Stimulated activated CD4-positive, alpha-beta T cell treated with anti-CD3 and anti-CD28 coated beads, Interleukin-1b, Interleukin-23, amount 100 ng/mL, for 48 hours (primary cell): Measurements from ENCODE around the gene ZMYM2.
"Not testable (repeated sequence)": the region's sequence is repeated elsewhere in the genome, so short reads cannot be mapped to it uniquely, and the experiment has no call there.

Source experiments
- DNase-seq: peaks from one replicate; pipeline ENCODE4 v3.0.0-alpha.2; 2020

ZMYM2 gene

DNA sequence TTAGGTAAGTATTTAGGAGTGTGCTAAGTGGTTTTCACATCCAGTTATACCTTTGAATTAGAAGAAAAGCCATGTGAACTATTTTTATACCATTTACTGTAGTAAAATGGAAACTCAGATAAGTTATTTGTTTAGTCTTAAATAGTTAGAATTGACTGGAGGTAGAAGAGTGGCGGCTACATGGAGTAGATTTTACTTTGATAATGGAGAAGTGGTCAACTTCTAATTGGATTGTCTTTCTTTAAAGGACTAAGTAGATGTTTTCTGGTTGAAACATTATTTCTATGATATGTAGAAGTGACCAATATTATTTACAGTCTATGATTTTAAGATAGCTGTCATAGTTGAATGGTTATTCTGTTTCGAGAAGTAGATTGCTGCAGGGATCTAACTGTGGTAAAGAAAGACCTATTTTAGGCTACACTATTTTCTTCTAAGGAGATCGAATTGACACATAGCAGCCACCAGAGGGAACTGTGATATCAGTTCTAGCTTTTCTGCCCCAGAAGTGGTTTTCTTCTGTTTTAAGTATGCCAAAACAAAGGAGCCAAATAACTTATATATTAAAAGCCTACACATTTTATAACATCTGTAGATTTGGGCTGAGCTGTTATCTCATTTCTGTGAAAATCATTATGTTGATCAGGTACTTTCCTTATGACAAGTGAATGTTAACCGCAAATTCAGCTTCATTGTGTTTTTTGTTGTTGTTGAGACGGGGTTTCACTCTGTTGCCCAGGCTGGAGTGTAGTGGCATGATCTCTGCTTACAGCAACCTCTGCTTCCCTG lies 26.1 kb downstream of the ZMYM2 start:
- DNase-seq: no peak

DNA sequence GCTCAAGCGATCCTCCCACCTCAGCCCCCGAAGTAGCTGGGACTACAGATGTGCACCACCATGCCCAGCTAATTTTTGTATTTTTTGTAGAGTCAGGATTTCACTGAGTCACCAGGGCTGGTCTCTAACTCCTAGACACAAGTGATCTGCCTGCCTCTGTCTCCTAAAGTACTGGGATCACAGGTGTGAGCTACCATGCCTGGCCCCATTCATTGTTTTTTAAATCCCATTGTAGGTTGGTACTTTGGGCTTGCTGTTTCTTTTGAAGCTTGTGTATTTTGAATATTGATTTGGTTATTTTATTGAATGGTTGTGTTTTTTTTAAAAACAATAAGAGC lies 26.7 kb downstream of the ZMYM2 start:
- DNase-seq: no peak

DNA sequence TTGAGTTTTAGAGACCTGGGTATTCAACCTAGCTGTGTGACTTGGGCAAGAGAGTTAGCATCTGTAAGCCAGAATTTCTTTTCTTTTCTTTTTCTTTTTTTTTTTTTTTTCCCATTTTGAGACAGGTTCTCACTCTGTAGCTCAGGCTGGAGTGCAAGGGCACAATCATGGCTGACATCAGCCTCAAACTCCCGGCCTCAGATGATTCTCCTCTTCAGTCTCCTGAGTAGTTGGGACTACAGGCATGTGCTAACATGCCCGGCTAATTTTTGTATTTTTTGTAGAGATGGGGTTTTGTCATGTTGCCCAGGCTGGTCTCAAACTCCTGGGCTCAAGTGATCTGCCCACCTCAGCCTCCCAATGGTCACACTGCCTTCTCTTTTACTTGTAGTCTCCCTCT lies 33.0 kb downstream of the ZMYM2 start:
- no peak for DNase-seq

DNA sequence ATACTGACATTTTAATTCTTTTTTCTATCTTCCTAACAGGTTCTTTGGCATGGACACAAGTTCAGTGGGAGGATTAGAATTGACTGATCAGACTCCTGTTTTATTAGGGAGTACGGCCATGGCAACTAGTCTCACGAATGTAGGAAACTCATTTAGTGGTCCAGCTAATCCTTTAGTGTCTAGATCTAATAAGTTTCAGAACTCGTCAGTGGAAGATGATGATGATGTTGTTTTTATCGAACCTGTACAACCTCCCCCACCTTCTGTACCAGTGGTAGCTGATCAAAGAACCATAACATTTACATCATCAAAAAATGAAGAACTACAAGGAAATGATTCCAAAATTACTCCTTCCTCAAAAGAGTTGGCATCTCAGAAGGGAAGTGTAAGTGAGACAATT lies 34.5 kb downstream of the ZMYM2 start:
- DNase-seq: no peak

DNA sequence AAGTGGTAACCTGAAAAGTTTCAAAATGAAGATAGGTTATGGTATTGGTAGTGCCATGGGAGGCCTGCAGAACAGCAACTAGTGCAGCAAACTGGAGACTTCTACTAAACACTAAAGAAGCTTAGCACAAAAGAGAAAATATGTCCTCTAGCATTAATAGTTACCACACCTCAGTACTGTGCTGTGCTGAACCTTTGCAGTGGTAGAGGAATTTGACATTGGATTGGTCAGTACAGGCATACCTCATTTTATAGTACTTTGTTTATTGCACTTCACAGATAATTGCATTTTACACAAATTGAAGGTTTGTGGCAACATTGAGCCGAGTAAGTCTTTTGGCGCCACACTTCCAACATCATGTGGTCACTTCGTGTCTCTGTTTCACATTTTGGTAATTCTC lies 40.4 kb downstream of the ZMYM2 start:
- DNase-seq: no peak

DNA sequence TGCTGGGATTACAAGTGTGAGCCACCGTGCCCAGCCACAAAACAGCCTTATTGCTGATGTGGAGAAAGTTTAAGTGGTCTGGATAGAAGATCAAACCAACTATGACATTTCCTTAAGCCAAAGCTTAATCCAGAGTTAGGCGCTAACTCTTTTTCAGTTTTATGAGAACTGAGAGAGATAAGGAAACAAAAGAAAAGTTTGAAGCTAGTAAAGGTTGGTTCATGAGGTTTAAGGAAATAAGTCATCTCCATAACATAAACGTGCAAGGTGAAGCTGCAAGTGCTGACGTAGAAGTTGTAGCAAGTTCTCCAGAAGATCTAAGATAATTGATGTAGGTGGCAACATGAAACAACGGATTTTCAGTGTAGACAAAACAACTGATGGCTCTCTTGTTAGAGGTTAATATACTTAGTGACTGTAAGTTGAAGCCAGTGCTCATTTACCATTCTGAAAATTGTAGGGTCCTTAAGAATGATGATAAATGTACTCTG lies 41.6 kb downstream of the ZMYM2 start:
- no peak for DNase-seq

DNA sequence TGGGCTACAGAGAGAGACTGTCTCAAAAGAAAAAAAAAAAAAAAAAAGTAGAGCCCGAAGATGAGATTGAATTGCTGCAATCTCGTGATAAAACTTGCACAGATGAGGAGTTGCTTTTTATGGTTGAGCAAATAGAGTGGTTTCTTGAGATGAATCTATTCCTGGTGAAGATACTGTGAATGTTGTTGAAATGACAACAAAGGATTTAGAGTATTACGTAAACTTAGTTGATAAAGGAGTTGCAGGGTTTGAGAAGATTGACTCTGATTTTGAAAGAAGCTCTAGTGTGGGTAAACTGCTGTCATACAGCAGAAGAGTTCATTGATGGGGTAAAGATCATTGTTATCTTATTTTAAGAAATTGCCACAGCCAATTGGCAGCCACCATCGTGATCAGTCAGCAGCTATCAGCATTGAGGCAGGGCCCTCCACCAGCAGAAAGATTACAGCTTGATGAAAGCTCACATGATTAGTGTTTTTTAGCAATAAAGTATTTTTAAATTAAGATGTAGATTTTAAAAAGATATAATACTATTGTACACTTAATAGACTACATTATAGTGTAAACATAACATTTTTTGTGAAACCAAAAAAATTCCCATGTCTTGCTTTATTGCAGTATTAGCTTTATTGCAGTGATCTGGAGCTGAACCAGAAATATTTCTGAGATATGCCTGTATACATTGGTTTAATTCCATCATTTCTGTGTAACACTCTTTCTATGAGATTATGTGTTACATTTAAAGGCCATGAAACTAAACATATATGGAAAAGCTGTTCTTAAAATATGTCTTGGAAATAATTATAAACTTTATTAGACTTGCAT lies 43.1 kb downstream of the ZMYM2 start:
- no peak for DNase-seq

DNA sequence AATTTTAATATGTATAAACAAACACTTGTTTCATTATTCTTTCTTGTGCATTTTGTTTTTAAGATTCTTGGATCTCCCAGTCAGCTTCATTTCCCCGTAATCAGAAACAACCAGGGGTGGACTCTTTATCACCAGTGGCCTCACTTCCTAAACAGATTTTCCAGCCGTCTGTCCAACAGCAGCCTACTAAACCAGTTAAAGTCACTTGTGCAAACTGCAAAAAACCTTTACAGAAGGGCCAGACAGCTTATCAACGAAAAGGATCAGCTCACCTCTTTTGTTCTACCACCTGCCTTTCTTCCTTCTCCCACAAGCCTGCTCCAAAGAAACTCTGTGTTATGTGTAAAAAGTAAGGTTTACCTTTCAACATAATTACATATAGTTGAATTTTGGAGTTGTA lies 44.3 kb downstream of the ZMYM2 start:
- DNase-seq: no peak

DNA sequence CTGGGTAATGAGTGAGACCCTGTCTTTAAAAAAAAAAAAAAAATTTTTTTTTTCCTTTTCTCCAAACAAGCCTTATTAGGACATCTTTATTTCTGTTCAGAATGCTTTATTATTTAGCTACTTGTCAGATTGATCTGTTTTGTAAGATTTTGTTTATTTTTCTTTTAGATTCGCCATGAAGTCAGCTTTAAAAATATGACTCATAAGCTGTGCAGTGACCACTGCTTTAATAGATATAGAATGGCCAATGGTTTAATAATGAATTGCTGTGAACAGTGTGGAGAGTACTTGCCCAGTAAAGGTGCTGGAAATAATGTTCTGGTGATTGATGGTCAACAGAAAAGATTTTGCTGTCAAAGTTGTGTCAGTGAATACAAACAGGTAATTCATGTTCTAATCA lies 47.7 kb downstream of the ZMYM2 start:
- no peak for DNase-seq

DNA sequence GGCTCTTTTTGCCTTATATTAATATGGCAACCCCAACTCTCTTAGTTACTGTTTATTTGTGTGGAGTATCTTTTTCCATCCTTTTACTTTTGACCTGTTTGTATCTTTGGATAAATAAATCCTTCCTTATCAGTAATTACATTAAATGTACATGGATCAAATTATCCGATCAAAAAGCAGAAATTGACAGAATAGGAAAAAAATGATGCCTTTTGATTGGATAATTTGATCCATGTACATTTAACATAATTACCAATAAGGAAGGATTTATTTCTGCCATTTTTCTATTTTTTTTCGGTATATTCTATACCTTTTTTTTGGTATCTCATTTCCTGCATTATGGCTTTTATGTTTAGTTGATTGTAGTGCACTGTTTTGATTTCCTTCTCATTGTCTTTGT lies 57.2 kb downstream of the ZMYM2 start:
- DNase-seq: no peak

DNA sequence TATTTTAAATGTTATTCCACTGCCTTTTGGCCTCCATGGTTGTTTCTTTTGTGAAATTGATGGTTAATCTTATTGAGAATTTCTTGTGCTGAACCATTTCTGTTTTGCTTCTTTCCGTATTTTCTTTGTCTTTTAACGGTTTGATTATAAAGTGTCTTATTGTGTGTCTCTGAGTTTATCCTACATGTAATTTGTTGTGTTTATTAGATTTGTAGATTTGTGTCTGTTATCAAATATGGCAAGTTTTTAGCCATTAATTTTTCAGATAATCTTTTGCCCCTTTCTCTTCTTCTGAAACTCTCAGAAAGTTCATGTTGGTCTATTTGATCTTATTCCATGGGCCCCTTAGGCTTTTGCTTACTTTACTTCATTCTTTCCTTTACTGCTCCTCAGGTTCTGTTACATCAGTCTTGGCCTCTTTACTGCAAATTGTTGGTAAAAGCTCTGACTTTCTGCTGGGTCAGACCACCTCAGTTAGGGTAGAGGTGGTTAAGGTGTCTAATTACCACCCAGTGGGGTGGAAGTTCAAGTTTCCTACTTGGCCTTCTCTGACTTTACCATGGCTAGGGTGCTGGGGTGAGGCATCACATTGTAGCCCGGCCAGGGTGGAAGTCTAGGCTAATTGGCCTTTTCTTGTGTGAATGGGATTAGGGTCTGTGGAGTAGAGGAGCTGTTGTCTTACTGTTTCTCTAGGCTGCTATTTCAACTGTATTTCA lies 58.3 kb downstream of the ZMYM2 start:
- DNase-seq: no peak

DNA sequence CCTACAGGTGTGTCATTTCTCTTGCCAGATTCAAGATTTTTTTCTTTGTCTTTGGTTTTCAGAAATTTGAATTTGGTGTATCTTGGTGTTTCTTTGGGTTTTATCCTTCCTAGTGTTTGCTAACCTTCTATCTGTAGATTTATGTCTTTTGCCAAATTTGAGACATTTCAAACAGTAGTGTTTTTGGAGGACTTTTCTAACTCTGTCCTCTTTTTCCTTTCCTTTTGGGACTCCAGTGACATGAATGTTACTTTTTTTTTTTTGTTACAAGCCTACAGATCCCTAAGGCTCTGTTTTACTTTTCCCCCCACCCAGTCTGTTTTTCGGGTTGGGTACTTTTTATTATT lies 58.8 kb downstream of the ZMYM2 start:
- DNase-seq: no peak

DNA sequence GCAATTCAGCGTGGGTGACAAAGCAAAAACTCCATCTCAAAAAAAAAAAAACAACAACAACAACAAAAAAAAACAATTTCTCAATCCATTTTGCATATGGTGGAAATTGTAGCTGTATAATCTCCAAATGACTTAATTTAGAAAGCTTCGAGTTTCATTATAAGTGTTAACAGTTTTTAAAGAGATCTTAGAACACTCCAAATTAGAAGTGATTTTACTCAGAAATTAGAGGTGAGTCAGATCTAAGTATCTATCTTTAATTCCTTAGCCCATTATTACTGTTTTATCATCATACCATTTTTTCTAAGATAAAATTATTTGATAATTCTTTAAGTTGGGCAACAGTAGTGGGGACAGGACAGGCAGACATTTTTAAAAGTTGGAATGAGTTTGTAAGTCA lies 60.5 kb downstream of the ZMYM2 start:
- DNase-seq: no peak

DNA sequence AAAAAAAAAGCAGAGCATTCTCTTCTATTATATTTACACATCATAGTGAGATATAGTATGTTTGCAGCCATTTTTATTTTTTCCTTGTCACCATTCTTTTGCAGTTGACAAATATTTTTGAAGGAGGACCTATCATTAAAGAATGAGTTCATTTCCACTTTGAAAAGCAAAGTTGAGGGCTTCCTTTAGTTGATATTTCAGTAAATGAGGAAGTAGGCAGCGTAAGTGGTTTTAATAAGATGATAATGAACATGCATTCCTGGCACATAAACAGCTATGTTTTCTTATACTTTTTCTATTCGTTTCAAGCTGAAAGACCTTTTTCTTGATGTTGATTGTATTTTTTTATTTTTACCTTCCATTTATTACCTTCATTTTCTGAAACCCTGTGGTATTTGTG lies 66.2 kb downstream of the ZMYM2 start:
- DNase-seq: no peak

DNA sequence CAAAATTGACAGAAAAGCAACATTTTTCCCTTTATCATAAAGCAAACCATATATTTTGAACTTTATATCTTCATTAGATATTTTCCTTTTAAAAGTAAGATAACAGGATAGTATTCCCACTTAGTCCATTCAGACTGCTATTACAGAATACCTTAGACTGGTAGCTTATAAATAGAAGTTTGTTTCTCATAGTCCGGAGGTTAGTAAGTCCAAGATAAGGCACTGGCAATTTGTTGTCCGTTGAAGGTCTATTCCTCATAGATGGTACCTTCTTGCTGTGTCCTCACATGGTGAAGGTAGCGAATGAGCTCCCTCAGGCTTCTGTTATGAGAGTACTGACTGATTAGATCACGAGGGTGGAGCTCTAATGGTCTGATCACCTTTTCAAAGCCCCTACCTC lies 70.4 kb downstream of the ZMYM2 start:
- DNase-seq: no peak

DNA sequence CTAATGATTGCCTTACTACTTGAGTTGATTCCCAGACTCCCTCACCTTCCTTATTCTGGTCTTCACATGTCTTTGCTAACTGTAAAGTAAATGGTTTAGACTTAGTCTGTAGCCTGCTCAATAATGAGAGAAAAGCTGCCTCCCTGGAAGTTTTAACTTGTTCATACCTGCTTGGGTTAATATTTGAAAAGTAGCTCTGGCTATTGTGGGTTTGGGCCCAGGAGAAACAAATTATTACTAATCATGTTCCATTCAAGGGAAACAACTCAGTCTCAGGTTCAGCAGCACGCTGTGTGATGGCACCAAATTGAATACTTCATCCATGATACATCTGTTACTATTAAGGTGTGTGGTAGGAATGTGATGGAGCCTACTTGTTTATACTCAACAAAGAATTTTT lies 75.0 kb downstream of the ZMYM2 start:
- no peak for DNase-seq

DNA sequence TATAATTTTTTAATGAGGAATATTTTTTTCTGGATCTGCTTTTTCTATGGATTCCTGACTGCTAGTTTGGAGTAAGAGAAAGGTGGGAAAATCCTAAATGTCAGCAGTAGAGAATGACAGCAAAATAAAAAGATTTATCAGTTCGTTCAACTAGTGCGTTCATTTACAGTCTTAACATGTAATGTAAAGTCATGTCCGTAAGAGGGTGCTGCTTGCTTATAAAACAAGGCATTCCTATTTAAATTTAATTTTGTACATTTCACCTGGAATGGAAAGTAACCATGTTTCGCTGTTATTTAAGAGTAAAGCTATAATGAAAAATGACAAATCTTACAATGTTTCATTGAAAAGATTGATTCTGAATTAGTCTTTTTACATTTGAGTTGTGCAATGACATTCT lies 76.6 kb downstream of the ZMYM2 start:
- DNase-seq: no peak

DNA sequence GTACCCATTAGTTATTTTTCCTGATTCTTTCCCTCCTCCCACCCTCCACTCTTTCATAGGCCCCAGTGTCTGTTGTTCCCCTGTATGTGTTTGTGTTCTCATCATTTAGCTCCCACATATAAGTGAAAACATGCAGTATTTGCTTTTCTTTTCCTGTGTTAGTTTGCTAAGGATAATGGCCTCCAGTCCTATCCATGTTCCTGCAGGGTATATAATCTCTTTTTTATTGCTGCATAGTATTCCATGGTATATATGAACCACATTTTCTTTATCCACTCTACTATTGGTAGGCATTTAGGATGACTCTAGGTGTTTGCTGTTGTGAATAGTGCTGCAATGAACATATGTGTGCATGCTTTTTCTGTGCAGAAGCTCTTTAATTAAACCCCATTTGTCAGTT lies 79.4 kb downstream of the ZMYM2 start:
- no peak for DNase-seq

DNA sequence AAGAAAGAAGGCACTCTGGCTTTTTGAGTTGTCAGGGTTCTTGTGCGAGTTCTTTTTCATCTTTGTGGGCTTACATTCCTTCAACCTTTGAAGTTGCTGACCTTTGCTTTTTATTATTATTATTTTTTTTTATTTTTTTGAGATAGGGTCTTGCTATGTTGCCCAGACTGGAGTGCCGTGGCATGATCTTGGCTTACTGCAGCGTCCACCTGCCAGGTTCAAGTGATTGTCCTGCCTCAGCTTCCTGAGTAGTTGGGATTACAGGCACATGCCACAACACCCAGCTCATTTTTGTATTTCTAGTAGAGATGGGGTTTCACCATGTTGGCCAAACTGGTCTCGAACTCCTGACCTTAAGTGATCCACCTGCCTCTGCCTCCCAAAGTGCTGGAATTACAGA lies 84.1 kb downstream of the ZMYM2 start:
- not testable (repeated sequence) for DNase-seq

DNA sequence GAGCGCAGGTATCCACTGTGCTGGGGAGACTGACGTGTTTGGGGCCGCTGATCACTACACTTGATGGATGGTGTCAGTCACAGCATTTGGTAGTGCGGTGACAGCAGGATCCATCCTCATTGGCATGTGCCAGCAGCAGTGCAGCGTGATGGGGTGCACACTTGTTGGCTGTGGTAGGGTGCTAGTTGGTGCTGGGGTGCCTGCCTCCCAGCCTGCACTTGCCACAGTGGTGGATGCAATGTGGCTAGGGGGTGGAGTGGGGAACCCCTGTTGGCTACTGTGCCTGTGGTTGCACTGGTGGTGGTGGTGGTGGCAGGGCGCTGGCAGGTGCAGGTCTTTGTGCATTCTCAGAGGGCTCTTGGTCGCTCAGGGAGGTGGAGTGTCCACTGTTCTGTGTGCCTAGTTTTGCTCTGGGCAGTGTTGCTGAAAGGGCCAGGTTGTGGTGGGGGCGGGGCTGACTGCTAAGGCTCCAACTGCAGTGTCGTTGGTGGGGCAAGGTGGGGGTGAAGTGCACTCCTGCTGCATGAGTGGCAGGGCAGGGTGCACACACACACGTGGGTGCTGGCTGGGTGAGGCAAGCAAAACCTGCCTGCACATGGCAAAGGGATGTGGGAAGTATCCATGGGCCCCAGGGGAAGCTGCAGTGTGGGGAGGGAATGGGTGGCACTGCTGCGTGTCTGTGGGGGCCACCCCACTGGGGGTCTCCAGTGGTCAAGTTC lies 84.8 kb downstream of the ZMYM2 start:
- DNase-seq: no peak

DNA sequence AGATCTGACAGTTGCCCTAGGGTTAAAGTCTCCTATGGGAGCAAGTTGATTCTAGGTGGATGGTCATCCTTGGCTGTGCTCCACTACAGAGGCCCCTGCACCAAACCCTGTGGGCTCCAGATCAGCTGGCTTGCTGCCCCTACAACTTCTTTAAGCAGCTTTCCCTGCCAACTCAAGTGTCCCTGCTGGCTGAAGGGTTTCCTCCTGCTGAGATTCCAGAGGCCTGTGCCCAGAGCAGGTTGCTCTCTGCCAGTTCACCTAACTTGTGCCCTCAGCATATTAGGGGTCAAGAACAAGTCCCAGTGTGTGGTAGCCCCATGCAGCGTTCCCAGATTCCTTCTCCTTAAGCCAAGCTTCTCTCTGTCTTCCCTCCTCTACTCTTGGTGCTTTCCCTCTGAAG lies 85.6 kb downstream of the ZMYM2 start:
- no peak for DNase-seq

DNA sequence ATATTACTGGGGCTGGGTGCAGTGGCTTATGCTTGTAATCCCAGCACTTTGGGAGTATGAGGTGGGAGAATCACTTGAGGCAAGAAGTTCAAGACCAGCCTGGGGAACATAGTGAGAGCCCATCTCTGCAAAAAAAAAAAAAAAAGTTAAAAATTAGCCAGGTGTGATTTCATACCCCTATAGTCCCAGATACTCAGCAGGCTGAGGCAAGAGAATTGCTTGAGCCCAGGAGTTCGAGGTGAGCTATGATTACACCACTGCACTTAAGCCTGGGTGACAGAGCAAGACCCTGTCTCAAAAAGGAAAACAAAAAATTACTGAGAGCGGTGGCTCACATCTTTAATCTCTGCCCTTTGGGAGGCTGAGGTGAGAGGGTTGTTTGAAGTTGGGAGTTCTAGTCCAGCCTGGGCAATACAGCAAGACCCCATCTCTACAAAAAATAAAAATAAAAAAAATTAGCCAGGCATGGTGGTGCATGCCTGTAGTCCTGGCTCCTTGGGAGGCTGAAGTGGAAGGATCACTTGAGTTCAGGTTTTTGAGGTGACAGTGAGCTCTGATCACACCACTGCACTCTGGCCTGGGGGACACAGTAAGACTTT lies 87.5 kb downstream of the ZMYM2 start:
- DNase-seq: no peak
